ENCODE measurements around the gene FPR3. TPM values are rescaled to one million over a fixed set of nuclear protein-coding genes. Genes with fewer than 3 reads are reported as not detected.

FPR3 gene
- total RNA-seq, 1 experiment from 2014 or later, result not detected

DNA sequence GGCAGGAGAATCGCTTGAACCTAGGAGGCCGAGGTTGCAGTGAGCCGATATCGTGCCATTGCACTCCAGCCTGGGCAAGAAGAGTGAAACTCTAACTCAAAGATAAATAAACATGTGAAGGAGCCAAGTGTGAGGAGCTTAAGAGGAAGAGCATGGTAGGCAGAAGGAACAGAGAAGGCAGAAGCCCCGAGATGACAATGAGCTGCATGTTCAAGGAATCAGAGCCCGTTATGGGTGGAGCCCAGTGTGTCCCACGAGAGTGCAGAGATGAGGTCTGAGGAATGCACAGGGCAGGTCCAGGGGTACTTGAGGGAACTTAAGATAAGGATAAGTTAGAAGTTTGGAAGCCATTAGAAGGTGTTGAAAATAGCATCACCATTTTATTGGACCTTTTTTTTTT, 33.3 kb upstream of the FPR3 start:
- Histone ChIP-seq H4K20me1 (ENCODE audit: insufficient read depth) (no peaks in the 10 kb centered on the region), H3K4me1 (replicated peaks; ENCODE audit: insufficient read depth) (no peaks in the 10 kb centered on the region), H3K27me3 (ENCODE audit: insufficient read depth, low read depth) (peaks cover 71% of the 10 kb centered on the region), H3K79me2 (ENCODE audit: low read depth) (no peaks in the 10 kb centered on the region), H3K4me3 (no peak overlapping the region), H3F3A (ENCODE audit: insufficient read depth, low read depth) (no peaks in the 10 kb centered on the region), H3K27ac (no peak overlapping the region), H3K9me3 (ENCODE audit: insufficient read depth, low read depth) (no peaks in the 10 kb centered on the region; the same call in 1 of the 2 replicates), H3K9me2 (ENCODE audit: insufficient read depth) (no peaks in the 10 kb centered on the region), H3K36me3 (ENCODE audit: low read depth) (no peaks in the 10 kb centered on the region), H3K4me2 (no peak overlapping the region), H2AFZ (no peak overlapping the region; the same call in 1 of the 2 replicates)
- TF ChIP-seq CTCF (conservative IDR thresholded peaks at IDR 0.05), result no peak
- no peak for TF ChIP-seq EZH2 (IDR thresholded peaks at IDR 0.05; ENCODE audit: low read depth)
- POLR2A ChIA-PET (ENCODE audit: unreplicated experiment), result no interaction called here
- BruUV-seq (replicated peaks), result no TSS peak
- no peak for DNase-seq
- intact Hi-C loops (cut with micrococcal nuclease; ENCODE audit: unreplicated experiment), result no loop called here
- CTCF ChIA-PET, result interaction anchor here (0.6 kb wide), 1 partner anchor 36 kb away, joined by 3 read pairs; no protein-coding TSS in a partner anchor

GRCh38 chr19:51765086-51765485, 29.9 kb upstream of the FPR3 start:
- Histone ChIP-seq H3K4me1 (replicated peaks; ENCODE audit: insufficient read depth) (no peaks in the 10 kb centered on the region), H3K36me3 (ENCODE audit: low read depth) (no peaks in the 10 kb centered on the region), H3K9me3 (ENCODE audit: insufficient read depth, low read depth) (peaks cover 3% of the 10 kb centered on the region; the same call in 1 of the 2 replicates), H3K9me2 (ENCODE audit: insufficient read depth) (no peaks in the 10 kb centered on the region), H3K27ac (no peak overlapping the region), H4K20me1 (ENCODE audit: insufficient read depth) (no peaks in the 10 kb centered on the region), H3F3A (ENCODE audit: insufficient read depth, low read depth) (no peaks in the 10 kb centered on the region), H3K79me2 (ENCODE audit: low read depth) (no peaks in the 10 kb centered on the region), H3K4me3 (no peak overlapping the region), H2AFZ (no peak overlapping the region), H3K4me2 (no peak overlapping the region), H3K27me3 (ENCODE audit: insufficient read depth, low read depth) (peaks cover 96% of the 10 kb centered on the region)
- intact Hi-C loops (cut with micrococcal nuclease; ENCODE audit: unreplicated experiment), result no loop called here
- no TSS peak for BruUV-seq (replicated peaks)
- TF ChIP-seq CTCF (conservative IDR thresholded peaks at IDR 0.05) (no peak), EZH2 (IDR thresholded peaks at IDR 0.05; ENCODE audit: low read depth) (no peak)
- DNase-seq, result no peak
- POLR2A ChIA-PET (ENCODE audit: unreplicated experiment), result no interaction called here
- CTCF ChIA-PET, result no interaction called here

- H3F3A ChIP-seq (ENCODE audit: insufficient read depth, low read depth), result no peaks in the 10 kb centered on the region
- H3K79me2 ChIP-seq (ENCODE audit: low read depth), result no peaks in the 10 kb centered on the region
- peaks cover 3% of the 10 kb centered on the region; the same call in 1 of the 2 replicates for H3K9me3 ChIP-seq (ENCODE audit: insufficient read depth, low read depth)
- no peak for DNase-seq
- no peak overlapping the region for H3K4me3 ChIP-seq
- BruUV-seq (replicated peaks), result no TSS peak
- no peaks in the 10 kb centered on the region for H3K4me1 ChIP-seq (replicated peaks; ENCODE audit: insufficient read depth)
- no peaks in the 10 kb centered on the region for H4K20me1 ChIP-seq (ENCODE audit: insufficient read depth)
- H3K27ac ChIP-seq, result no peak overlapping the region
- POLR2A ChIA-PET (ENCODE audit: unreplicated experiment), result no interaction called here
- H3K4me2 ChIP-seq, result no peak overlapping the region
- intact Hi-C loops (cut with micrococcal nuclease; ENCODE audit: unreplicated experiment), result no loop called here
- CTCF ChIA-PET, result no interaction called here
- TF ChIP-seq EZH2 (IDR thresholded peaks at IDR 0.05; ENCODE audit: low read depth) (no peak), CTCF (conservative IDR thresholded peaks at IDR 0.05) (no peak)
- no peaks in the 10 kb centered on the region for H3K9me2 ChIP-seq (ENCODE audit: insufficient read depth)
- peaks cover 92% of the 10 kb centered on the region for H3K27me3 ChIP-seq (ENCODE audit: insufficient read depth, low read depth)
- no peaks in the 10 kb centered on the region for H3K36me3 ChIP-seq (ENCODE audit: low read depth)
- H2AFZ ChIP-seq, result no peak overlapping the region
These were observed 28.5 kb upstream of the FPR3 start for GRCh38 chr19:51766461-51766860.

All from PC-9 (cell line).